PC-9 (cell line): ENCODE results near the gene CHST12.

Experiments
- EZH2 ChIP-seq: fragments of 200-600 bp; sonication (generic); IDR thresholded peaks from 2 replicates; pipeline ENCODE4 v1.8.0; 2017; ENCODE audit warnings: antibody characterized with exemption, low read depth
- TF ChIP-seq, protein P1 (sequence below): fragments of 200-600 bp; sonication (generic); conservative IDR thresholded peaks from 2 replicates; pipeline ENCODE4 v1.6.1; 2017; ENCODE audit warnings: mixed run types, antibody characterized with exemption, mild to moderate bottlenecking, moderate library complexity

DNA sequence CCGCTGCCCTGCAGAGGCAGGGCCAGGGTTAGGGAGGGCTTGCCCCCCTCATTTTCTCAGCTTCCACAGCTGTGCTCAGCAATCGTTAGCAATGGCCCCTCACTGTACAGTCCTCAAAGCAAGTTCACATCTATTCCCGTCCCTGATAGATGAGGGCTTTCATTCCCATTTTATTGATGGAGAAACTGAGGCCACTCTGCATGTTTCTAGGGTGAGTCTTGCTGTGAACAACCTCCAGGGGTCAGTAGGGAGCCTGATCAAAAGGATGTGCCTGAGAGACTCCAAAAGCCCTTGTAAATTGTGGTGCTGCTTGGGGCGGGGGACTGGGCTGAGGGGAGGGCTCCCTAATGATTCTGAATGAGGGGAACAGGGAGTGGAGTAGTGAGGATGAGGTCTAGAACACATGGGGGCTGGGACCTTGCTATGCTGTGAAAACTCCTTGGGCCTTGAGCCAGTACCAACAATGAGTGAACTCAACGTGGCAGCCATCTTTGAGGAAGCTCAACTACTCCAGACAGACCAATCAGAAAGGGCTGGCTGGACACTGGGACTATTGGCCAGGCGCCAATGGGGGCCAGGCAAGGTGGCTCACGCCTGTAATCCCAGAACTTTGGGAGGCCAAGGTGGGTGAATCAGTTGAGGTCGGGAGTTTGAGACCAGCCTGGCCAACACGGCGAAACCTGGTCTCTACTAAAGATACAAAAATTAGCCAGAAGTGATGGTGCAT lies 79.5 kb downstream of the CHST12 start:
- TF ChIP-seq, protein P1, sequence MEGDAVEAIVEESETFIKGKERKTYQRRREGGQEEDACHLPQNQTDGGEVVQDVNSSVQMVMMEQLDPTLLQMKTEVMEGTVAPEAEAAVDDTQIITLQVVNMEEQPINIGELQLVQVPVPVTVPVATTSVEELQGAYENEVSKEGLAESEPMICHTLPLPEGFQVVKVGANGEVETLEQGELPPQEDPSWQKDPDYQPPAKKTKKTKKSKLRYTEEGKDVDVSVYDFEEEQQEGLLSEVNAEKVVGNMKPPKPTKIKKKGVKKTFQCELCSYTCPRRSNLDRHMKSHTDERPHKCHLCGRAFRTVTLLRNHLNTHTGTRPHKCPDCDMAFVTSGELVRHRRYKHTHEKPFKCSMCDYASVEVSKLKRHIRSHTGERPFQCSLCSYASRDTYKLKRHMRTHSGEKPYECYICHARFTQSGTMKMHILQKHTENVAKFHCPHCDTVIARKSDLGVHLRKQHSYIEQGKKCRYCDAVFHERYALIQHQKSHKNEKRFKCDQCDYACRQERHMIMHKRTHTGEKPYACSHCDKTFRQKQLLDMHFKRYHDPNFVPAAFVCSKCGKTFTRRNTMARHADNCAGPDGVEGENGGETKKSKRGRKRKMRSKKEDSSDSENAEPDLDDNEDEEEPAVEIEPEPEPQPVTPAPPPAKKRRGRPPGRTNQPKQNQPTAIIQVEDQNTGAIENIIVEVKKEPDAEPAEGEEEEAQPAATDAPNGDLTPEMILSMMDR = peak; percentile 37; the same call in 1 of the 2 replicates
- no peak for TF ChIP-seq EZH2
